Liver (tissue), 9 donors: ENCODE data around the gene PTPRN. TPM values are rescaled to one million over a fixed set of nuclear protein-coding genes. Genes with fewer than 3 reads are reported as not detected.

Experiments used
- DNase-seq: peaks from one replicate; pipeline ENCODE4 v3.0.0-alpha.2; 2017; ENCODE audit warnings: low spot score
- H3K27ac ChIP-seq, 2 donors: one replicate each; pipeline ENCODE4 v1.7.0; 2013; ENCODE audit warnings: inconsistent platforms in 2 of 2, low read length in 2 of 2, control low read depth in 1 of 2, low read depth in 1 of 2, mild to moderate bottlenecking in 1 of 2
- H3K27me3 ChIP-seq, 4 donors: one replicate each; pipeline versions ENCODE4 v1.6.1 to v1.7.0; 2013; ENCODE audit warnings: low read length in 3 of 4, inconsistent platforms in 1 of 4, mild to moderate bottlenecking in 1 of 4, moderate library complexity in 1 of 4; ENCODE audit not compliant: control insufficient read depth in 4 of 4, insufficient read depth in 4 of 4
- H3K36me3 ChIP-seq, 4 donors: one replicate each; pipeline versions ENCODE4 v1.6.1 to v1.7.0; 2013; ENCODE audit warnings: low read length in 3 of 4, mild to moderate bottlenecking in 3 of 4, low read depth in 1 of 4, moderate library complexity in 1 of 4; ENCODE audit not compliant: control insufficient read depth in 4 of 4, insufficient read depth in 3 of 4
- H3K4me1 ChIP-seq, 4 donors: one replicate each; pipeline versions ENCODE4 v1.6.1 to v1.7.0; 2013; ENCODE audit warnings: low read length in 3 of 4, mild to moderate bottlenecking in 3 of 4, moderate library complexity in 1 of 4; ENCODE audit not compliant: control insufficient read depth in 4 of 4, insufficient read depth in 4 of 4
- H3K4me3 ChIP-seq, 3 donors: one replicate each; pipeline versions ENCODE4 v1.6.1 to v1.7.0; 2013; ENCODE audit warnings: low read length in 3 of 3, control low read depth in 1 of 3, low read depth in 1 of 3, mild to moderate bottlenecking in 1 of 3
- H3K9ac ChIP-seq, 2 donors: one replicate each; pipeline ENCODE4 v1.7.0; 2013; ENCODE audit warnings: low read length in 2 of 2, mild to moderate bottlenecking in 2 of 2, moderate library complexity in 2 of 2, control low read depth in 1 of 2, low read depth in 1 of 2
- H3K9me3 ChIP-seq, 4 donors: one replicate each; pipeline versions ENCODE4 v1.6.1 to v1.7.0; 2013; ENCODE audit warnings: low read length in 3 of 4; ENCODE audit not compliant: control insufficient read depth in 4 of 4
- EGR1 ChIP-seq, 2 donors: IDR thresholded peaks; 2 replicates each; pipeline ENCODE4 v1.6.1; 2016 to 2018; ENCODE audit warnings: antibody characterized with exemption in 2 of 2, low read depth in 2 of 2
- FOXA1 ChIP-seq: IDR thresholded peaks from 2 replicates; pipeline ENCODE4 v1.6.1; 2016; ENCODE audit warnings: antibody characterized with exemption
- GABPA ChIP-seq, 2 donors: IDR thresholded peaks in 1 of 2; conservative IDR thresholded peaks in 1 of 2; 2 replicates each; pipeline ENCODE4 v1.6.1; 2016; ENCODE audit warnings: antibody characterized with exemption in 2 of 2, mild to moderate bottlenecking in 1 of 2, moderate library complexity in 1 of 2
- HNF4A ChIP-seq, 2 donors: conservative IDR thresholded peaks; 2 replicates each; pipeline ENCODE4 v1.6.1; 2016; ENCODE audit warnings: antibody characterized with exemption in 2 of 2, mild to moderate bottlenecking in 2 of 2
- HNF4G ChIP-seq: IDR thresholded peaks from 2 replicates; pipeline ENCODE4 v1.6.1; 2016; ENCODE audit warnings: antibody characterized with exemption
- JUND ChIP-seq, 2 donors: IDR thresholded peaks; 2 replicates each; pipeline ENCODE4 v1.6.1; 2016; ENCODE audit warnings: antibody characterized with exemption in 2 of 2
- NR2F2 ChIP-seq: IDR thresholded peaks from 2 replicates; pipeline ENCODE4 v1.6.1; 2016; ENCODE audit warnings: antibody characterized with exemption
- RAD21 ChIP-seq, 2 donors: IDR thresholded peaks; 2 replicates each; pipeline ENCODE4 v1.6.1; 2016; ENCODE audit warnings: antibody characterized with exemption in 2 of 2, mild to moderate bottlenecking in 2 of 2
- RXRA ChIP-seq, 2 donors: IDR thresholded peaks; 2 replicates each; pipeline ENCODE4 v1.6.1; 2017 to 2018; ENCODE audit warnings: antibody characterized with exemption in 2 of 2, mild to moderate bottlenecking in 1 of 2
- SP1 ChIP-seq: IDR thresholded peaks from 2 replicates; pipeline ENCODE4 v1.6.1; 2018; ENCODE audit warnings: antibody characterized with exemption, mild to moderate bottlenecking
- TAF1 ChIP-seq: conservative IDR thresholded peaks from 2 replicates; pipeline ENCODE4 v1.6.1; 2016; ENCODE audit warnings: antibody characterized with exemption, mild to moderate bottlenecking
- YY1 ChIP-seq: IDR thresholded peaks from 2 replicates; pipeline ENCODE4 v1.6.1; 2016; ENCODE audit warnings: antibody characterized with exemption, mild to moderate bottlenecking
- WGBS: extraction: QIAGEN DNeasy Blood & Tissue Kit; methylation state at CpG from one replicate; pipeline ENCODE4 v1.1.7; 2013; 5-methylcytosine and 5-hydroxymethylcytosine counted together
- polyA plus RNA-seq, 2 donors: library from polyadenylated mRNA; stranded (reverse) in 1 of 2; unstranded in 1 of 2; fragments of 200-250 nt in 1 of 2; fragments of >200 nt in 1 of 2; fragmentation: Nextera tagmentation in 1 of 2; extraction: Ambion mirVana in 1 of 2; gene quantifications; one replicate each; pipeline versions ENCODE4 v1.2.1 to v1.2.3, GENCODE V29; 2013 to 2015
- total RNA-seq, 2 donors: library from RNA; depleted of rRNA; stranded (reverse); fragments of >200 nt; gene quantifications; one replicate each; pipeline ENCODE4 v1.2.3, GENCODE V29; 2014
- TF ChIP-seq, protein P1 (sequence below): IDR thresholded peaks from 2 replicates; pipeline ENCODE4 v1.6.1; 2016; ENCODE audit warnings: antibody characterized with exemption
- TF ChIP-seq, protein P2 (sequence below): fragments of 150-350 bp; IDR thresholded peaks from 2 replicates; pipeline ENCODE4 v1.5.1; 2017; ENCODE audit warnings: improper control_type of control experiment, low read depth, low read length; ENCODE audit not compliant: missing input control
- TF ChIP-seq, protein P3 (sequence below): IDR thresholded peaks from 2 replicates; pipeline ENCODE4 v1.6.1; 2016; ENCODE audit warnings: antibody characterized with exemption, mild to moderate bottlenecking
- TF ChIP-seq, protein P4 (sequence below): IDR thresholded peaks from 2 replicates; pipeline ENCODE4 v1.6.1; 2016; ENCODE audit warnings: antibody characterized with exemption
- TF ChIP-seq, protein P5 (sequence below): IDR thresholded peaks from 2 replicates; pipeline ENCODE4 v1.6.1; 2016; ENCODE audit warnings: antibody characterized with exemption
- donor health status: healthy.
- donor health status: healthy.
- donor health status: healthy.
- donor health status: healthy.
- donor health status: healthy.

PTPRN gene
- total and polyA plus RNA-seq, 4 donors, result 2.2 TPM; not detected in 3

DNA sequence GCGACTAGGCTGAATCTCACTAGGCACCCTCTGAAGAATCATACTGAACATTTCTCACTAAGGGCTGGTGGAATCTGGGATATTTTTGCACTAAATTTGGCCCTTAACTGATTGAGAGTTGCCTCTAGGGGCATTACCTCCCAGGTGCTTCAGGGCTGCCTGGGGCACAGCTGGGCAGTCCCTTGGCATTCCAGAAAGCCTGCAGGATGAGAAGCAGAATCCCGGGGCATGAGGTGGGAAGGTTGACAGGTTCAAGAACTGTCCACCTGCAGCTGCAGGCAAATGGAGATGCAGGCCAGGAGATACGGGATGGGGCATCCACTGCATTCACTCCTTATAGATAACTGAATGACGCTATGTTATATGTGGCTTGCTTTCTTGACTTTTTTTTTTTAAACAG is 15.9 kb upstream of the PTPRN start:
- TF ChIP-seq GABPA (IDR thresholded peaks at IDR 0.05 in 1 of 2, conservative IDR thresholded peaks at IDR 0.05 in 1 of 2) (no peak), SP1 (no peak), NR2F2 (no peak), YY1 (no peak), RAD21 (IDR thresholded peaks at IDR 0.05) (no peak), EGR1 (IDR thresholded peaks at IDR 0.05; ENCODE audit: low read depth in 2 of 2) (no peak), HNF4G (no peak)
- TF ChIP-seq, protein P1, sequence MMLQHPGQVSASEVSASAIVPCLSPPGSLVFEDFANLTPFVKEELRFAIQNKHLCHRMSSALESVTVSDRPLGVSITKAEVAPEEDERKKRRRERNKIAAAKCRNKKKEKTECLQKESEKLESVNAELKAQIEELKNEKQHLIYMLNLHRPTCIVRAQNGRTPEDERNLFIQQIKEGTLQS, result no peak
- TF ChIP-seq, protein P2, sequence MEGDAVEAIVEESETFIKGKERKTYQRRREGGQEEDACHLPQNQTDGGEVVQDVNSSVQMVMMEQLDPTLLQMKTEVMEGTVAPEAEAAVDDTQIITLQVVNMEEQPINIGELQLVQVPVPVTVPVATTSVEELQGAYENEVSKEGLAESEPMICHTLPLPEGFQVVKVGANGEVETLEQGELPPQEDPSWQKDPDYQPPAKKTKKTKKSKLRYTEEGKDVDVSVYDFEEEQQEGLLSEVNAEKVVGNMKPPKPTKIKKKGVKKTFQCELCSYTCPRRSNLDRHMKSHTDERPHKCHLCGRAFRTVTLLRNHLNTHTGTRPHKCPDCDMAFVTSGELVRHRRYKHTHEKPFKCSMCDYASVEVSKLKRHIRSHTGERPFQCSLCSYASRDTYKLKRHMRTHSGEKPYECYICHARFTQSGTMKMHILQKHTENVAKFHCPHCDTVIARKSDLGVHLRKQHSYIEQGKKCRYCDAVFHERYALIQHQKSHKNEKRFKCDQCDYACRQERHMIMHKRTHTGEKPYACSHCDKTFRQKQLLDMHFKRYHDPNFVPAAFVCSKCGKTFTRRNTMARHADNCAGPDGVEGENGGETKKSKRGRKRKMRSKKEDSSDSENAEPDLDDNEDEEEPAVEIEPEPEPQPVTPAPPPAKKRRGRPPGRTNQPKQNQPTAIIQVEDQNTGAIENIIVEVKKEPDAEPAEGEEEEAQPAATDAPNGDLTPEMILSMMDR, result no peak
- TF ChIP-seq, protein P3, sequence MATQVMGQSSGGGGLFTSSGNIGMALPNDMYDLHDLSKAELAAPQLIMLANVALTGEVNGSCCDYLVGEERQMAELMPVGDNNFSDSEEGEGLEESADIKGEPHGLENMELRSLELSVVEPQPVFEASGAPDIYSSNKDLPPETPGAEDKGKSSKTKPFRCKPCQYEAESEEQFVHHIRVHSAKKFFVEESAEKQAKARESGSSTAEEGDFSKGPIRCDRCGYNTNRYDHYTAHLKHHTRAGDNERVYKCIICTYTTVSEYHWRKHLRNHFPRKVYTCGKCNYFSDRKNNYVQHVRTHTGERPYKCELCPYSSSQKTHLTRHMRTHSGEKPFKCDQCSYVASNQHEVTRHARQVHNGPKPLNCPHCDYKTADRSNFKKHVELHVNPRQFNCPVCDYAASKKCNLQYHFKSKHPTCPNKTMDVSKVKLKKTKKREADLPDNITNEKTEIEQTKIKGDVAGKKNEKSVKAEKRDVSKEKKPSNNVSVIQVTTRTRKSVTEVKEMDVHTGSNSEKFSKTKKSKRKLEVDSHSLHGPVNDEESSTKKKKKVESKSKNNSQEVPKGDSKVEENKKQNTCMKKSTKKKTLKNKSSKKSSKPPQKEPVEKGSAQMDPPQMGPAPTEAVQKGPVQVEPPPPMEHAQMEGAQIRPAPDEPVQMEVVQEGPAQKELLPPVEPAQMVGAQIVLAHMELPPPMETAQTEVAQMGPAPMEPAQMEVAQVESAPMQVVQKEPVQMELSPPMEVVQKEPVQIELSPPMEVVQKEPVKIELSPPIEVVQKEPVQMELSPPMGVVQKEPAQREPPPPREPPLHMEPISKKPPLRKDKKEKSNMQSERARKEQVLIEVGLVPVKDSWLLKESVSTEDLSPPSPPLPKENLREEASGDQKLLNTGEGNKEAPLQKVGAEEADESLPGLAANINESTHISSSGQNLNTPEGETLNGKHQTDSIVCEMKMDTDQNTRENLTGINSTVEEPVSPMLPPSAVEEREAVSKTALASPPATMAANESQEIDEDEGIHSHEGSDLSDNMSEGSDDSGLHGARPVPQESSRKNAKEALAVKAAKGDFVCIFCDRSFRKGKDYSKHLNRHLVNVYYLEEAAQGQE, result no peak
- no peaks in the 10 kb centered on the region for H3K36me3 ChIP-seq
- no peak overlapping the region for H3K27ac ChIP-seq
- no peak overlapping the region for H3K9ac ChIP-seq
- 74% methylated on average over 4 of the region's 4 CpGs for WGBS
- H3K27me3 ChIP-seq, result peaks cover 0 to 9% (median 0%) of the 10 kb centered on the region in 4 donors
- H3K9me3 ChIP-seq, result no peaks in the 10 kb centered on the region
- no peaks in the 10 kb centered on the region for H3K4me1 ChIP-seq
- H3K4me3 ChIP-seq, result no peak overlapping the region
- DNase-seq, result no peak

DNA sequence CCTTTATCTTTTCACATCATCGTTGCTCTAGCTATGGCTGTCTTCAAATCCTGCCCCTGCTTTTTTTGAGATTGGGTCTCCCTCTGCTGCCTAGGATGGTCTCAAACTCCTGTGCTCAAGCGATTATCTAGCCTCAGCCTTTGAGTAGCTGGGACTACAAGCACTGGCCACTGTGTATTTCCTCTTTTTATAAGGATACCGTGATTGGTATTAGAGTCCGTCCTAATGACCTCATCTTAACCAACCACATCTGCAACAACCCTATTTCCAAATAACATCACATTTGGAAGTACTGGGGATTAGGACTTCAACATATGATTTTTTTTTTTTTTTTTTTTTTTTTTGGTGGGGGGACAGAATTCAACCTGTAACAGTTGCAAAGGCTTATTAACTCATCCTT is 14.2 kb upstream of the PTPRN start:
- no peak overlapping the region for H3K9ac ChIP-seq
- no peaks in the 10 kb centered on the region for H3K36me3 ChIP-seq
- H3K27me3 ChIP-seq, result peaks cover 0 to 9% (median 0%) of the 10 kb centered on the region in 4 donors
- H3K4me3 ChIP-seq, result no peak overlapping the region
- no peaks in the 10 kb centered on the region for H3K4me1 ChIP-seq
- TF ChIP-seq, protein P3, result no peak
- no peak for TF ChIP-seq RAD21 (IDR thresholded peaks at IDR 0.05)
- TF ChIP-seq TAF1, result no peak
- no peak for TF ChIP-seq YY1
- TF ChIP-seq, protein P4, sequence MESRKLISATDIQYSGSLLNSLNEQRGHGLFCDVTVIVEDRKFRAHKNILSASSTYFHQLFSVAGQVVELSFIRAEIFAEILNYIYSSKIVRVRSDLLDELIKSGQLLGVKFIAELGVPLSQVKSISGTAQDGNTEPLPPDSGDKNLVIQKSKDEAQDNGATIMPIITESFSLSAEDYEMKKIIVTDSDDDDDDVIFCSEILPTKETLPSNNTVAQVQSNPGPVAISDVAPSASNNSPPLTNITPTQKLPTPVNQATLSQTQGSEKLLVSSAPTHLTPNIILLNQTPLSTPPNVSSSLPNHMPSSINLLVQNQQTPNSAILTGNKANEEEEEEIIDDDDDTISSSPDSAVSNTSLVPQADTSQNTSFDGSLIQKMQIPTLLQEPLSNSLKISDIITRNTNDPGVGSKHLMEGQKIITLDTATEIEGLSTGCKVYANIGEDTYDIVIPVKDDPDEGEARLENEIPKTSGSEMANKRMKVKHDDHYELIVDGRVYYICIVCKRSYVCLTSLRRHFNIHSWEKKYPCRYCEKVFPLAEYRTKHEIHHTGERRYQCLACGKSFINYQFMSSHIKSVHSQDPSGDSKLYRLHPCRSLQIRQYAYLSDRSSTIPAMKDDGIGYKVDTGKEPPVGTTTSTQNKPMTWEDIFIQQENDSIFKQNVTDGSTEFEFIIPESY, result no peak
- TF ChIP-seq NR2F2, result no peak
- TF ChIP-seq, protein P1, result no peak
- no peak for TF ChIP-seq JUND (IDR thresholded peaks at IDR 0.05)
- TF ChIP-seq HNF4A (conservative IDR thresholded peaks at IDR 0.05), result no peak
- no peak for TF ChIP-seq RXRA (IDR thresholded peaks at IDR 0.05)
- no peak for TF ChIP-seq SP1
- TF ChIP-seq HNF4G, result no peak
- TF ChIP-seq, protein P2, result no peak
- TF ChIP-seq, protein P5, sequence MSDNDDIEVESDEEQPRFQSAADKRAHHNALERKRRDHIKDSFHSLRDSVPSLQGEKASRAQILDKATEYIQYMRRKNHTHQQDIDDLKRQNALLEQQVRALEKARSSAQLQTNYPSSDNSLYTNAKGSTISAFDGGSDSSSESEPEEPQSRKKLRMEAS, result no peak
- no peak for TF ChIP-seq FOXA1
- WGBS, result 61% methylated on average over 4 of the region's 4 CpGs
- no peak for DNase-seq
- H3K9me3 ChIP-seq, result no peaks in the 10 kb centered on the region
- H3K27ac ChIP-seq, result no peak overlapping the region
